GM12875 (cell line): ENCODE measurements around the gene COL13A1.

ENCODE experiments used
- H3K4me3 ChIP-seq: one replicate; pipeline ENCODE4 v1.5.1; 2011; ENCODE audit warnings: low read depth, low read length, control low read depth
- TF ChIP-seq, protein P1 (sequence below): IDR thresholded peaks from 2 replicates; pipeline ENCODE4 v1.5.1; 2011; ENCODE audit warnings: low read depth, mild to moderate bottlenecking, control low read depth, inconsistent platforms, low read length, moderate library complexity, borderline replicate concordance; ENCODE audit not compliant: insufficient read depth

COL13A1 gene

DNA sequence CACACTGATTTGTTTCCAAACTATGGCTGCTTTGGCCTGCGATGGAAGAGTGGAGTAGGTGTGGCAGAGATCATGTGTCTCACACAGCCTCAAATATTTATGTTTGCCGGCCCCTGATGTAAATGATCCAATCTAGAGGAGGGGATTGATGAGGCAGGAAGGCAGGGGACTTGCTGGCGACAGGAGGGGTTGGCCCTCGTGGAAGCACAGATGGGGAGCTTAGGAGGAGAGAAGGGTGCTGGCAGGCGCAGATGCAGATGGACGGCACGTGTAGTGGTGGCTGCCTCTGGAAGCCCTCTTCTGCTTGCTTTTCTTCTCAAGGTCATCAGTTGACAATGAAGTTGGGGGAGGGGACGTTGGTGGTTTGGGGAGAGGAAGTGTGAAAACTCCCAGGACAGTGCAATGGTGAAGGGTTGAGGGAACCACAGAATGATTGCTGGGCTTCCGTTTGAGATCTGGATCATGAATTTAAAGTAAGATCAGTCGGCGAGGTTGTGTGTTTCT lies 15.4 kb downstream of the COL13A1 start:
- TF ChIP-seq, protein P1, sequence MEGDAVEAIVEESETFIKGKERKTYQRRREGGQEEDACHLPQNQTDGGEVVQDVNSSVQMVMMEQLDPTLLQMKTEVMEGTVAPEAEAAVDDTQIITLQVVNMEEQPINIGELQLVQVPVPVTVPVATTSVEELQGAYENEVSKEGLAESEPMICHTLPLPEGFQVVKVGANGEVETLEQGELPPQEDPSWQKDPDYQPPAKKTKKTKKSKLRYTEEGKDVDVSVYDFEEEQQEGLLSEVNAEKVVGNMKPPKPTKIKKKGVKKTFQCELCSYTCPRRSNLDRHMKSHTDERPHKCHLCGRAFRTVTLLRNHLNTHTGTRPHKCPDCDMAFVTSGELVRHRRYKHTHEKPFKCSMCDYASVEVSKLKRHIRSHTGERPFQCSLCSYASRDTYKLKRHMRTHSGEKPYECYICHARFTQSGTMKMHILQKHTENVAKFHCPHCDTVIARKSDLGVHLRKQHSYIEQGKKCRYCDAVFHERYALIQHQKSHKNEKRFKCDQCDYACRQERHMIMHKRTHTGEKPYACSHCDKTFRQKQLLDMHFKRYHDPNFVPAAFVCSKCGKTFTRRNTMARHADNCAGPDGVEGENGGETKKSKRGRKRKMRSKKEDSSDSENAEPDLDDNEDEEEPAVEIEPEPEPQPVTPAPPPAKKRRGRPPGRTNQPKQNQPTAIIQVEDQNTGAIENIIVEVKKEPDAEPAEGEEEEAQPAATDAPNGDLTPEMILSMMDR: no peak
- no peak overlapping the region for H3K4me3 ChIP-seq

DNA sequence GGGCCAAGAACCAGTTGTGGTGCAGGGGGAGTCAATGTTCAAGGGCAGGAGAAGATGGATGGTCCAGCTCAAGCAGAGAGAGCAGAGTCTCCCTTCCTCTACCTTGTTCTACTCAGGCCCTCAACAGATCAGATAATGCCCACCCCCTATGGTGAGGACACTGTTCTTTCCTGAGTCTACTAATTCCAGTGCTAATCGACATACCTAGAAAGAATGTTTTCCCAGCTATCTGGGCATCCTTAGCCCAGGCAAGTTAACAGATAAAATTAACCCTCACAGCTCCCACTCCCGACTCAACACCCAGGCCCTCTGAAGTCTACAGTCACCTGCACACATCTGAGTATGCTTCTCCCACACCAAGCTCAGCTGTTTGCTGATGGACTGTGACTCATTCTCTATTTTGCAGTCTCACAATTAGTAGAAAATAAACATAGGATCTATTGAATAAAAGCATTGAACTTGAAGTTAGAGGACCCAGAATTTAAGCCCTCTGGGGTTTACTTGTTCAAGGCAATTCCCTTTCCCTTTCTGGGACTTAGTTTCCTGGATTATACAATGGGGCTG lies 17.1 kb downstream of the COL13A1 start:
- H3K4me3 ChIP-seq: no peak overlapping the region
- TF ChIP-seq, protein P1: no peak

DNA sequence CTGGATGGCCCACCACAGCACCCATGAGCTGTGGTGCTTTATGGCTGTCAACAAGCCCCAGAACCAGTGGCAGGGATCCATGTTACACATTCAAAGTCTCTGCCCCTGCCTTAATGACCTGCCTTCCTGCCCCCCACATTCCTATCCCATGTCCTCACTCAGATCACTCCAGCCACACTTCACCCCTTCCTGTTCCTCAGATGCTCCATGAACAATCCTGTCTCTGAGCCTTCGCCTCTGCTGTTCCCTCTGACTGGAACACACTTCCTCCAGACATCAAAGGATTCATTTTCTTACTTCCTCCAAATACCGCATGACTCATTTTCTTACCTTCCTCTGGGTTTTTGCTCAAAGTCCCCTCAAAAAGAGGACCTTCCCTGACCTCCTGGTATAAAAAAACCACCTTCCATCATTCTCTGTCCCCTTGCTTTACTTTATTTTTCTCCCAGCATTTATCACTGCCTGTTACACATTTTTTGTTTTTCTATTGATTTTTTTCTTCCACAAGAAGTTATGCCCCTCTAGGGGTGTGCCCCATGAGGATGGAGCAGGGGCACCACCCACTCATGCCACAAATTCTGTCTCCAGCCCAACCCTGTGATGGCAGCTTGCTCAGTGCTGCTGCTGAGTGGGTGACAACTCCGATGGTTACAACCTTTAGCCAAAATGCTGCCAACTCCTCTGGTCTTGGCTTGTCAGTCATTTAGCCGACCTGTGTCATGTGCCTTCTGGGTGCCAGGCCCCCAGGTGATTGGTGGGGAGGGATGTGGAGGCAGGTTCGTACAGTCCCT lies 18.2 kb downstream of the COL13A1 start:
- H3K4me3 ChIP-seq: no peak overlapping the region
- TF ChIP-seq, protein P1: no peak

DNA sequence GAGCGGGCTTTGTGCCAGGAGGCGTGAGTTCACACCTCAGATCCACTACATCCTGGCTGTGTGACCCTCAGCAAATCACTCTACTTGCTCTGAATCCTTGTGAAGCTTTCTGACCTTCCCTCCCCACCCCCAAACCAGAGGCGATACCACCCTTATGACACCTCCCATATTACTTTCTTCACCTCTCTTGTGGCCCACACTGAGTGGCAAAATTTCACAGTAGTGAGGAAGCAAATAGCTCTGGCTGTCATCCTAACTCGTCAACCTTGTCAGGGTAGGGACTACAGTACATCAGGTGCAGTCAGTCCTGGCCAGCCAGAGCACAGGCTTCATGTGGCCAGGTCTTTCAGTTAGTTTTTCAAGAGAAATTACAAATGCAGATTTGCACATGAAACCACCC lies 19.1 kb downstream of the COL13A1 start:
- TF ChIP-seq, protein P1: no peak
- H3K4me3 ChIP-seq: no peak overlapping the region

DNA sequence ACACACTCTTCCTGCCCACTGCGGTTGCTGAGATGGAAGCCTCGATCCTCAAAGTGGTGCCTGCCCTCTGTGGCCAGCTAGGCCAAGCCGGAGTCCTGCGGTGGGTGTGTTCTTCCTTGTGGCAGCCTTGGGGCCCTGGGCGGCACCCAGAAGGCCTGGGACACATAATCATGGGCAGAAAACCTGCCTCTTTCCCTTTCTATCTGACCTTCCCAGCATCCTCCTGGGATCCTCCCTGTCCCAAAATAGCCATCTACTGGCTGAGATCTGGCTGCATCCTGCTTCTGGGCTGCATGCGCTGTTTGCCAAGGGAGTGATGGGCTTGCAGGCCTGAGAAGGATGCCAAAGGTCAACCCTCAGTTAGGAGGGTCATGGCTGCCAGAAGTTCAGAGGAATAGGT lies 23.9 kb downstream of the COL13A1 start:
- no peak overlapping the region for H3K4me3 ChIP-seq
- TF ChIP-seq, protein P1: no peak

DNA sequence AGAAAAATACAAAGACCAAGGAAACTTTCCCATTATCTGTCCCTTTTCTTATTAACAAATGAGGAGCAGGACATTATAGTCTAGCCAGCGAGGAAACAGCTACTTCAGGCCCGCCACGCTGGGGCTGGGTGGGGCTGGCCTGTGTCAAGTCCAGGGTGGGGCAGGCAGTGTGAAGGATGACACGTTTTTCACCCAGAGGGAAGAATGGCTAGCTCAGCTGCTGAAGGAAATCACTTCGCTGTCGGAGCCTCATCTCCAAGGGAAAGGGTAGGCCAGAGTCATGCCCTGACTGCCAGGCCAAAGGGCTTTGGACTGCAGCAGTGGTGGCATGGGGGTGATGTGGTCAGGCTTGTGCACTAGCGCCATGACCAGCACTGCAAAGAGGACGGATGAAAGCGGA lies 24.4 kb downstream of the COL13A1 start:
- TF ChIP-seq, protein P1: no peak

More for the DNA sequence above, 24.4 kb downstream of the COL13A1 start:
- no peak overlapping the region for H3K4me3 ChIP-seq
